GM23338 (cell line): ENCODE data around the gene RMND5B. TPM values are rescaled to one million over a fixed set of nuclear protein-coding genes. Genes with fewer than 3 reads are reported as not detected.
A peak's percentile ranks its signal among the peaks of the same experiment; 100 is the strongest.

Experiments
- ATAC-seq: fragments of 200-7000 bp; cut with Tn5 transposase; 3 replicates; pipeline ENCODE4 v1.9.1; 2020
- DNase-seq: peaks from one replicate; pipeline ENCODE4 v3.0.0-alpha.2; 2015; ENCODE audit warnings: low spot score
- H2AFZ ChIP-seq: fragments of 200-600 bp; sonication (generic); 2 replicates; pipeline ENCODE4 v1.8.0; 2016; ENCODE audit warnings: antibody characterized with exemption, mild to moderate bottlenecking, moderate library complexity
- H3F3A ChIP-seq: fragments of 200-600 bp; sonication (generic); replicated peaks from 2 replicates; pipeline ENCODE4 v1.8.0; 2017; ENCODE audit warnings: antibody characterized with exemption, mixed run types, low read depth
- H3K27ac ChIP-seq: fragments of 200-600 bp; sonication (generic); 2 replicates; pipeline ENCODE4 v1.6.1; 2016; ENCODE audit warnings: low read depth
- H3K27me3 ChIP-seq: fragments of 200-600 bp; sonication (generic); 2 replicates; pipeline ENCODE4 v1.8.0; 2016; ENCODE audit warnings: mild to moderate bottlenecking, mixed run types, moderate library complexity; ENCODE audit not compliant: insufficient read depth
- H3K36me3 ChIP-seq: fragments of 200-600 bp; sonication (generic); 2 replicates; pipeline ENCODE4 v1.8.0; 2016; ENCODE audit warnings: mild to moderate bottlenecking; ENCODE audit not compliant: insufficient read depth
- H3K4me1 ChIP-seq: fragments of 200-600 bp; sonication (generic); 2 replicates; pipeline ENCODE4 v1.8.0; 2016; ENCODE audit warnings: mild to moderate bottlenecking, moderate library complexity; ENCODE audit not compliant: insufficient read depth
- H3K4me2 ChIP-seq: fragments of 200-600 bp; sonication (generic); 2 replicates; pipeline ENCODE4 v1.7.1; 2017; ENCODE audit warnings: mixed run types
- H3K4me3 ChIP-seq: fragments of 200-600 bp; sonication (generic); 2 replicates; pipeline ENCODE4 v1.6.1; 2016; ENCODE audit warnings: mixed run types
- H3K79me2 ChIP-seq: fragments of 200-600 bp; sonication (generic); replicated peaks from 2 replicates; pipeline ENCODE4 v1.8.0; 2017; ENCODE audit warnings: mild to moderate bottlenecking; ENCODE audit not compliant: insufficient read depth
- H3K9me2 ChIP-seq: fragments of 200-600 bp; sonication (generic); 2 replicates; pipeline ENCODE4 v1.8.0; 2017; ENCODE audit not compliant: insufficient read depth
- H4K20me1 ChIP-seq: fragments of 200-600 bp; sonication (generic); replicated peaks from 2 replicates; pipeline ENCODE4 v1.8.0; 2017; ENCODE audit warnings: mild to moderate bottlenecking; ENCODE audit not compliant: insufficient read depth
- H3K27ac Mint-ChIP-seq: 2 replicates; pipeline ENCODE4 v1.8.0; 2020; ENCODE audit warnings: inconsistent platforms, mild to moderate bottlenecking, moderate library complexity, mixed read lengths
- H3K27me3 Mint-ChIP-seq: 3 replicates; pipeline ENCODE4 v1.8.0; 2022; ENCODE audit warnings: low read depth, mild to moderate bottlenecking, moderate library complexity, mixed read lengths, inconsistent platforms; ENCODE audit not compliant: insufficient read depth, poor library complexity
- H3K36me3 Mint-ChIP-seq: 3 replicates; pipeline ENCODE4 v1.8.0; 2021; ENCODE audit warnings: low read depth, mild to moderate bottlenecking, inconsistent platforms, moderate library complexity, mixed read lengths
- H3K4me1 Mint-ChIP-seq: 3 replicates; pipeline ENCODE4 v1.8.0; 2020; ENCODE audit warnings: mild to moderate bottlenecking, inconsistent platforms, mixed read lengths
- H3K4me3 Mint-ChIP-seq: 3 replicates; pipeline ENCODE4 v1.8.0; 2021; ENCODE audit warnings: moderate library complexity, mild to moderate bottlenecking, inconsistent platforms, mixed read lengths
- H3K9me3 Mint-ChIP-seq: 3 replicates; pipeline ENCODE4 v1.8.0; 2020; ENCODE audit warnings: moderate library complexity, mild to moderate bottlenecking, inconsistent platforms, mixed read lengths
- CTCF ChIP-seq, 2 experiments: fragments of 200-600 bp in 1 of 2; sonication (generic) in 1 of 2; conservative IDR thresholded peaks; 2 replicates each; pipeline versions ENCODE4 v1.5.1 to v1.6.1; 2016 to 2017; ENCODE audit warnings: antibody characterized with exemption in 2 of 2, low read depth in 2 of 2, mild to moderate bottlenecking in 2 of 2, moderate library complexity in 1 of 2
- REST ChIP-seq: IDR thresholded peaks from one replicate; pipeline ENCODE4 v1.6.1; 2018; ENCODE audit warnings: antibody characterized with exemption; ENCODE audit not compliant: unreplicated experiment
- polyA plus RNA-seq: library from polyadenylated mRNA; unstranded; fragments of >200 nt; fragmentation: Nextera tagmentation; extraction: Ambion mirVana; gene quantifications from 2 replicates; pipeline ENCODE4 v1.2.1, GENCODE V29; 2016
- total RNA-seq: library from RNA; depleted of rRNA; stranded (reverse); fragments of >200 nt; shearing (Covaris generic); gene quantifications from 2 replicates; pipeline ENCODE4 v1.2.3, GENCODE V29; 2014

RMND5B gene
- total and polyA plus RNA-seq, 2 experiments from 2014 or later, result 47.5 to 101 TPM

- H3K4me1 ChIP-seq, result peaks cover 59% of the 10 kb centered on the region
- 0 out of 2 replicates have a peak overlapping the region, but pooled peaks have one; percentile 96 for H3K27ac ChIP-seq
- no peak overlapping the region for H2AFZ ChIP-seq
Observed at GRCh38 chr5:178120607-178121357, 10.0 kb upstream of the RMND5B start.

More at GRCh38 chr5:178120607-178121357, 10.0 kb upstream of the RMND5B start:
- peak overlapping the region; percentile 84; the same call in 1 of the 2 replicates for H3K27ac Mint-ChIP-seq
- peaks cover 24% of the 10 kb centered on the region for H3K27me3 Mint-ChIP-seq
- H3K79me2 ChIP-seq, result peaks cover 50% of the 10 kb centered on the region
- H3F3A ChIP-seq, result peaks cover 25% of the 10 kb centered on the region
- no peaks in the 10 kb centered on the region for H3K27me3 ChIP-seq
- H3K36me3 Mint-ChIP-seq, result peaks cover 52% of the 10 kb centered on the region
- no peak overlapping the region for H3K4me2 ChIP-seq
- ATAC-seq (peak; percentile 72), DNase-seq (peak; percentile 87)
- H3K9me3 Mint-ChIP-seq, result no peaks in the 10 kb centered on the region
- no peaks in the 10 kb centered on the region; the same call in 1 of the 2 replicates for H4K20me1 ChIP-seq
- TF ChIP-seq REST, result no peak
- TF ChIP-seq CTCF (conservative IDR thresholded peaks at IDR 0.05; ENCODE audit: low read depth in 2 of 2), result peak; percentile 64 to 81
- no peak overlapping the region for H3K4me3 Mint-ChIP-seq
- H3K4me1 Mint-ChIP-seq, result peaks cover 66% of the 10 kb centered on the region
- H3K4me3 ChIP-seq, result no peak overlapping the region
- H3K9me2 ChIP-seq, result no peaks in the 10 kb centered on the region
- H3K36me3 ChIP-seq, result peaks cover 8% of the 10 kb centered on the region
